ENCODE measurements around the gene ABHD16A.

- TF ChIP-seq ELK4 (CRISPR knock-in tag; IDR thresholded peaks at IDR 0.05; ENCODE audit: borderline replicate concordance), result no peak
- TF ChIP-seq CEBPB (IDR thresholded peaks at IDR 0.05; ENCODE audit: borderline replicate concordance, low read depth, low read length), result no peak
- no peak for TF ChIP-seq THYN1 (CRISPR knock-in tag; IDR thresholded peaks at IDR 0.05; ENCODE audit: borderline replicate concordance, low read depth)
- no peak for TF ChIP-seq EHMT2 (IDR thresholded peaks at IDR 0.05; ENCODE audit: borderline replicate concordance, low read depth, low read length)
- no peak for TF ChIP-seq ZNF101 (CRISPR knock-in tag; IDR thresholded peaks at IDR 0.05; ENCODE audit: borderline replicate concordance, low read depth)
- 0 out of 2 replicates have a peak, but pooled peaks have one; percentile 4 for TF ChIP-seq NFYB (CRISPR knock-in tag; IDR thresholded peaks at IDR 0.05)
- peak; percentile 67; the same call in 1 of the 2 replicates for TF ChIP-seq HOXA5 (CRISPR knock-in tag; IDR thresholded peaks at IDR 0.05)
- 0 out of 2 replicates have a peak, but pooled peaks have one; percentile 11 for TF ChIP-seq TP53 (CRISPR knock-in tag; conservative IDR thresholded peaks at IDR 0.05)
- peak; percentile 61; the same call in 1 of the 2 replicates for TF ChIP-seq DMAP1 (CRISPR knock-in tag; IDR thresholded peaks at IDR 0.05)
- peak; percentile 63 for TF ChIP-seq CTCF (CRISPR knock-in tag; IDR thresholded peaks at IDR 0.05)
- TF ChIP-seq POLR2A (IDR thresholded peaks at IDR 0.05; ENCODE audit: insufficient read depth in 1 of 2, low read depth in 2 of 2, low read length in 2 of 2), result peak in 1 of 2 experiments; percentile 72; a peak in 1 of 4 replicates
- no peak for TF ChIP-seq ZNF615 (CRISPR knock-in tag; IDR thresholded peaks at IDR 0.05; ENCODE audit: borderline replicate concordance)
- no peak for TF ChIP-seq ZNF777 (CRISPR knock-in tag; IDR thresholded peaks at IDR 0.05)
These were observed 50.0 kb downstream of the ABHD16A start for GRCh38 chr6:31652925-31653724.
